K562 (cell line): ENCODE data around the gene LRRC15. TPM values are rescaled to one million over a fixed set of nuclear protein-coding genes. Genes with fewer than 3 reads are reported as not detected.
A peak's percentile ranks its signal among the peaks of the same experiment; 100 is the strongest.

Experiments
- ATF2 ChIP-seq: sonication (generic); formaldehyde crosslinking; IDR thresholded peaks from 2 replicates; pipeline ENCODE4 v1.8.1; 2022; ENCODE audit warnings: missing genetic modification reagents
- DDX20 ChIP-seq: fragments of 450-650 bp; IDR thresholded peaks from 2 replicates; pipeline ENCODE4 v1.6.1; 2016; ENCODE audit warnings: missing genetic modification characterization, low read depth, mild to moderate bottlenecking, missing compliant biosample characterization, moderate library complexity
- DNMT1 ChIP-seq: fragments of 450-650 bp; IDR thresholded peaks from 2 replicates; pipeline ENCODE4 v1.6.1; 2016; ENCODE audit warnings: antibody characterized with exemption, mild to moderate bottlenecking
- E2F8 ChIP-seq: fragments of 450-650 bp; IDR thresholded peaks from 2 replicates; pipeline ENCODE4 v1.7.1; 2018; ENCODE audit warnings: mild to moderate bottlenecking, low read depth; ENCODE audit not compliant: partially characterized antibody
- MBD1 ChIP-seq: fragments of 250-450 bp; sonication (Bioruptor Pico); IDR thresholded peaks from 2 replicates; pipeline ENCODE4 v1.8.0; 2022; ENCODE audit warnings: inconsistent platforms
- NFYB ChIP-seq: IDR thresholded peaks from 2 replicates; pipeline ENCODE4 v1.6.1; 2011; ENCODE audit warnings: mild to moderate bottlenecking, moderate library complexity; ENCODE audit not compliant: insufficient read length; ENCODE audit errors: extremely low read depth
- PYGO2 ChIP-seq: fragments of 450-650 bp; IDR thresholded peaks from 2 replicates; pipeline ENCODE4 v1.6.1; 2016; ENCODE audit warnings: mild to moderate bottlenecking, missing genetic modification characterization, moderate library complexity, missing compliant biosample characterization
- RBM14 ChIP-seq: fragments of 200-400 bp; formaldehyde crosslinking; IDR thresholded peaks from 2 replicates; pipeline ENCODE4 v1.6.1; 2018; ENCODE audit warnings: low read depth, mild to moderate bottlenecking, low read length, moderate library complexity, borderline replicate concordance; ENCODE audit not compliant: insufficient read depth
- SAFB2 ChIP-seq: fragments of 200-400 bp; formaldehyde crosslinking; IDR thresholded peaks from 2 replicates; pipeline ENCODE4 v1.6.1; 2018; ENCODE audit warnings: borderline replicate concordance, low read length, low read depth, moderate library complexity; ENCODE audit not compliant: severe bottlenecking
- SP1 ChIP-seq: sonication (generic); formaldehyde crosslinking; IDR thresholded peaks from 2 replicates; pipeline ENCODE4 v1.8.1; 2022; ENCODE audit warnings: mild to moderate bottlenecking, missing genetic modification reagents
- SP2 ChIP-seq: IDR thresholded peaks from 2 replicates; pipeline ENCODE4 v1.6.1; 2011; ENCODE audit warnings: mild to moderate bottlenecking, low read depth, low read length, moderate library complexity; ENCODE audit not compliant: poor library complexity, severe bottlenecking; ENCODE audit errors: extremely low read depth
- TFE3 ChIP-seq: fragments of 450-650 bp; formaldehyde crosslinking; IDR thresholded peaks from 2 replicates; pipeline ENCODE4 v1.4.0; 2020; ENCODE audit warnings: mild to moderate bottlenecking, mixed read lengths
- THRAP3 ChIP-seq: fragments of 450-650 bp; IDR thresholded peaks from 2 replicates; pipeline ENCODE4 v1.6.1; 2016; ENCODE audit warnings: mild to moderate bottlenecking, inconsistent platforms, borderline replicate concordance
- XRCC3 ChIP-seq: fragments of 450-650 bp; IDR thresholded peaks from 2 replicates; pipeline ENCODE4 v1.6.1; 2017; ENCODE audit warnings: mild to moderate bottlenecking, moderate library complexity
- ZBTB33 ChIP-seq: sonication (generic); formaldehyde crosslinking; IDR thresholded peaks from 2 replicates; pipeline ENCODE4 v1.8.1; 2023; ENCODE audit warnings: mild to moderate bottlenecking, missing genetic modification reagents
- ZC3H4 ChIP-seq: sonication (generic); formaldehyde crosslinking; IDR thresholded peaks from 2 replicates; pipeline ENCODE4 v1.9.0; 2021; ENCODE audit warnings: missing genetic modification reagents, borderline replicate concordance
- ZNF274 ChIP-seq: IDR thresholded peaks from 2 replicates; pipeline ENCODE4 v1.6.1; 2011; ENCODE audit warnings: low read depth, mild to moderate bottlenecking, low read length, moderate library complexity, borderline replicate concordance
- ZNF316 ChIP-seq: fragments of 450-650 bp; IDR thresholded peaks from 2 replicates; pipeline ENCODE4 v1.6.1; 2016
- ZNF431 ChIP-seq: sonication (generic); formaldehyde crosslinking; IDR thresholded peaks from 2 replicates; pipeline ENCODE4 v1.8.0; 2022; ENCODE audit warnings: mild to moderate bottlenecking, missing genetic modification reagents
- polyA plus RNA-seq, 8 experiments: library from polyadenylated mRNA; depleted of rRNA in 4 of 8; stranded (reverse) in 5 of 8; unstranded in 3 of 8; fragments of >200 nt; fragmentation: Nextera tagmentation in 2 of 8; fragmentation: Illumina TruSeq in 1 of 8; extraction: Ambion mirVana in 2 of 8; extraction: Trizol in 1 of 8; gene quantifications; 2 replicates each; pipeline versions ENCODE4 v1.2.1 to v1.2.3, GENCODE V29; 2011 to 2014; ENCODE audit warnings: inconsistent platforms in 1 of 8, missing spikeins in 1 of 8
- total RNA-seq, 7 experiments: library from RNA; depleted of rRNA in 6 of 7; stranded (reverse); fragments of >200 nt in 6 of 7; fragmentation: Illumina TruSeq in 2 of 7; extraction: Trizol in 2 of 7; gene quantifications; 2 replicates each; pipeline versions ENCODE4 v1.2.1 to v1.2.3, GENCODE V29; 2011 to 2021; ENCODE audit warnings: low replicate concordance in 1 of 7

Gene LRRC15
- total and polyA plus RNA-seq, 9 of the 15 experiments (the other 6 are each of a cell fraction or from before 2014, with no cell fraction given) = not detected

- TF ChIP-seq MBD1 (no peak), ZNF316 (peak; percentile 64), ATF2 (no peak), XRCC3 (no peak), DNMT1 (no peak), RBM14 (no peak), DDX20 (no peak), SP1 (no peak), TFE3 (CRISPR knock-in tag) (no peak), E2F8 (peak; percentile 99), ZNF431 (CRISPR knock-in tag) (no peak), PYGO2 (tag) (no peak), NFYB (no peak), SP2 (no peak), ZC3H4 (CRISPR knock-in tag) (no peak), THRAP3 (no peak), ZBTB33 (CRISPR knock-in tag) (no peak), ZNF274 (no peak), SAFB2 (no peak)
Observed at GRCh38 chr3:194312743-194313281, 56.7 kb downstream of the LRRC15 start (continued).
